ENCODE results near the gene DCAF5.

GRCh38 chr14:69096781-69097475 lies 56.0 kb downstream of the DCAF5 start:
- TF ChIP-seq POLR2A (IDR thresholded peaks at IDR 0.05) (no peak), CTCF (IDR thresholded peaks at IDR 0.05) (no peak)
